Natural killer cell (primary cell): ENCODE results near the gene TLCD1. TPM values are rescaled to one million over a fixed set of nuclear protein-coding genes. Genes with fewer than 3 reads are reported as not detected.
A peak's percentile ranks its signal among the peaks of the same experiment; 100 is the strongest.
"Not testable (repeated sequence)": the region's sequence is repeated elsewhere in the genome, so short reads cannot be mapped to it uniquely, and the experiment has no call there.

Experiments used
- ATAC-seq, 3 donors: fragments of 150-1000 bp in 2 of 3; fragments of 200-7000 bp in 1 of 3; cut with Tn5 transposase; 1 replicate in 1 of 3; 2 replicates in 2 of 3; pipeline ENCODE4 v1.10.0; 2021; ENCODE audit warnings: mild to moderate bottlenecking in 2 of 3, moderate library complexity in 2 of 3
- DNase-seq, 2 donors: peaks; one replicate each; pipeline versions ENCODE4 v3.0.0 to v3.0.0-alpha.2; 2013 to 2021; ENCODE audit warnings: mixed read lengths in 1 of 2
- H3K27ac ChIP-seq: one replicate; pipeline ENCODE4 v1.5.1; 2013; ENCODE audit warnings: mild to moderate bottlenecking, low read length
- H3K27me3 ChIP-seq: one replicate; pipeline ENCODE4 v1.6.1; 2013; ENCODE audit warnings: low read length; ENCODE audit not compliant: control insufficient read depth, insufficient read depth
- H3K36me3 ChIP-seq: one replicate; pipeline ENCODE4 v1.6.1; 2013; ENCODE audit warnings: low read length; ENCODE audit not compliant: control insufficient read depth, insufficient read depth
- H3K4me1 ChIP-seq: one replicate; pipeline ENCODE4 v1.6.1; 2013; ENCODE audit warnings: low read length; ENCODE audit not compliant: control insufficient read depth, insufficient read depth
- H3K4me3 ChIP-seq: one replicate; pipeline ENCODE4 v1.5.1; 2013; ENCODE audit warnings: low read length
- H3K9me3 ChIP-seq: one replicate; pipeline ENCODE4 v1.6.1; 2013; ENCODE audit warnings: low read length; ENCODE audit not compliant: control insufficient read depth, insufficient read depth
- H3K27ac Mint-ChIP-seq, 2 donors: one replicate each; pipeline ENCODE4 v1.8.0; 2022; ENCODE audit warnings: mild to moderate bottlenecking in 2 of 2, mixed read lengths in 2 of 2, moderate library complexity in 1 of 2
- H3K27me3 Mint-ChIP-seq, 2 donors: one replicate each; pipeline ENCODE4 v1.8.0; 2022; ENCODE audit warnings: low read depth in 2 of 2, mixed read lengths in 2 of 2
- H3K36me3 Mint-ChIP-seq: one replicate; pipeline ENCODE4 v1.8.0; 2022; ENCODE audit warnings: mixed read lengths
- H3K4me1 Mint-ChIP-seq, 2 donors: one replicate each; pipeline ENCODE4 v1.8.0; 2022; ENCODE audit warnings: mixed read lengths in 2 of 2
- H3K4me3 Mint-ChIP-seq: one replicate; pipeline ENCODE4 v1.8.0; 2022; ENCODE audit warnings: mild to moderate bottlenecking, moderate library complexity, mixed read lengths
- H3K9me3 Mint-ChIP-seq, 2 donors: one replicate each; pipeline ENCODE4 v1.8.0; 2022; ENCODE audit warnings: mixed read lengths in 2 of 2
- CTCF ChIP-seq: fragments of 200-600 bp; IDR thresholded peaks from one replicate; pipeline ENCODE4 v1.8.0; 2022; ENCODE audit warnings: antibody characterized with exemption
- WGBS: methylation state at CpG from one replicate; pipeline ENCODE4 v1.1.7; 2013; ENCODE audit warnings: missing lambda C conversion rate; ENCODE audit not compliant: insufficient coverage; 5-methylcytosine and 5-hydroxymethylcytosine counted together
- intact Hi-C: fragments of 100-400 bp; cut with micrococcal nuclease; formaldehyde crosslinking; loops from one replicate; pipeline ENCODE4 v1.14.2; 2022
- total RNA-seq, 4 donors: library from RNA; stranded (reverse); fragments of 120-200 nt in 1 of 4; gene quantifications; one replicate each; pipeline versions ENCODE4 v1.2.3 to v1.2.4, GENCODE V29; 2013 to 2022

TLCD1 gene
- total RNA-seq, 3 donors from 2014 or later (not counting 1 experiment from before 2014, with no cell fraction given), result 1.0 TPM; not detected in 2

- Mint-ChIP-seq H3K4me1 (peaks cover 47 to 48% of the 10 kb centered on the region in 2 donors), H3K27me3 (no peaks in the 10 kb centered on the region), H3K36me3 (no peaks in the 10 kb centered on the region), H3K27ac (peak overlapping the region; percentile 36 to 63), H3K9me3 (no peaks in the 10 kb centered on the region), H3K4me3 (peak overlapping the region; percentile 80)
- intact Hi-C loops, result loop anchor here (5.0 kb wide), 3 partner anchors 37 to 567 kb away; partner anchors contain the start of genes FLOT2 and NUFIP2
- 64% methylated on average over 20 of the region's 20 CpGs for WGBS
- no peak for ATAC-seq
- no peak for TF ChIP-seq CTCF
- peaks cover 66% of the 10 kb centered on the region for H3K4me1 ChIP-seq
- no peaks in the 10 kb centered on the region for H3K27me3 ChIP-seq
- H3K4me3 ChIP-seq, result no peak overlapping the region
- H3K27ac ChIP-seq, result no peak overlapping the region
- DNase-seq, result peak in 1 of 2 donors; percentile 39
- H3K36me3 ChIP-seq, result peaks cover 41% of the 10 kb centered on the region
- H3K9me3 ChIP-seq, result no peaks in the 10 kb centered on the region
Observed at GRCh38 chr17:28725166-28725659, 820 bp downstream of the TLCD1 start.

- Mint-ChIP-seq H3K9me3 (no peaks in the 10 kb centered on the region), H3K36me3 (no peaks in the 10 kb centered on the region), H3K27me3 (no peaks in the 10 kb centered on the region), H3K27ac (peak overlapping the region in 1 of 2 donors; percentile 63), H3K4me1 (peaks cover 53% of the 10 kb centered on the region in 2 donors), H3K4me3 (peak overlapping the region; percentile 80)
- no peaks in the 10 kb centered on the region for H3K9me3 ChIP-seq
- no peak overlapping the region for H3K4me3 ChIP-seq
- H3K27ac ChIP-seq, result no peak overlapping the region
- no peak for TF ChIP-seq CTCF
- peaks cover 67% of the 10 kb centered on the region for H3K4me1 ChIP-seq
- WGBS, result 89% methylated on average over 10 of the region's 10 CpGs
- ATAC-seq (no peak), DNase-seq (peak in 1 of 2 donors; percentile 23)
- H3K27me3 ChIP-seq, result no peaks in the 10 kb centered on the region
- peaks cover 41% of the 10 kb centered on the region for H3K36me3 ChIP-seq
- intact Hi-C loops, result loop anchor here (5.0 kb wide), 3 partner anchors 38 to 568 kb away; partner anchors contain the start of genes FLOT2 and NUFIP2
Observed at GRCh38 chr17:28724500-28725165, 1.4 kb downstream of the TLCD1 start.

GRCh38 chr17:28723836-28724499 is 2.1 kb downstream of the TLCD1 start:
- ATAC-seq, H3K27me3 ChIP-seq, H3K27me3 Mint-ChIP-seq, DNase-seq, H3K9me3 Mint-ChIP-seq, H3K4me3 ChIP-seq, intact Hi-C loops, H3K36me3 Mint-ChIP-seq, H3K27ac ChIP-seq, H3K9me3 ChIP-seq: not testable (repeated sequence)
- Histone ChIP-seq H3K36me3 (peaks cover 41% of the 10 kb centered on the region), H3K4me1 (peaks cover 66% of the 10 kb centered on the region)
- WGBS, result 94% methylated on average over 3 of the region's 4 CpGs
- Mint-ChIP-seq H3K27ac (peak overlapping the region in 1 of 2 donors; percentile 63), H3K4me1 (peaks cover 56% of the 10 kb centered on the region in 2 donors), H3K4me3 (peak overlapping the region; percentile 80)

GRCh38 chr17:28723159-28723835 is 2.7 kb downstream of the TLCD1 start:
- DNase-seq, result no peak
- peaks cover 0 to 6% of the 10 kb centered on the region in 2 donors for H3K27me3 Mint-ChIP-seq
- Histone ChIP-seq H3K4me1 (peaks cover 65% of the 10 kb centered on the region), H3K27me3 (no peaks in the 10 kb centered on the region), H3K36me3 (peaks cover 41% of the 10 kb centered on the region), H3K27ac (no peak overlapping the region), H3K9me3 (no peaks in the 10 kb centered on the region), H3K4me3 (no peak overlapping the region)
- no peaks in the 10 kb centered on the region for H3K9me3 Mint-ChIP-seq
- no peak for TF ChIP-seq CTCF
- H3K4me1 Mint-ChIP-seq, result peaks cover 53 to 56% of the 10 kb centered on the region in 2 donors
- ATAC-seq, result no peak
- no peak overlapping the region for H3K27ac Mint-ChIP-seq
- WGBS, result 89% methylated on average over 6 of the region's 6 CpGs
- intact Hi-C loops, result no loop called here
- no peaks in the 10 kb centered on the region for H3K36me3 Mint-ChIP-seq
- peak overlapping the region; percentile 10 for H3K4me3 Mint-ChIP-seq
